SHP77 treated with DMSO at 0.1 percent for 48 hours (cell line): ENCODE data around the gene C9orf43.
"Not testable (repeated sequence)": the region's sequence is repeated elsewhere in the genome, so short reads cannot be mapped to it uniquely, and the experiment has no call there.

Experiments
- DNase-seq: peaks from one replicate; lab custom pipeline; 2025; lab: John Stamatoyannopoulos, UW

Gene C9orf43

GRCh38 chr9:113410207-113410864 is at the start of gene C9orf43, which contains the start of gene POLE3:
C9orf43 (plus strand) TSS chr9:113410747; CDS start chr9:113413494, 2,747 bp downstream.
POLE3 (minus strand) TSS chr9:113410675; CDS start chr9:113410293, 382 bp downstream.
- DNase-seq, result peak; percentile 97

DNA sequence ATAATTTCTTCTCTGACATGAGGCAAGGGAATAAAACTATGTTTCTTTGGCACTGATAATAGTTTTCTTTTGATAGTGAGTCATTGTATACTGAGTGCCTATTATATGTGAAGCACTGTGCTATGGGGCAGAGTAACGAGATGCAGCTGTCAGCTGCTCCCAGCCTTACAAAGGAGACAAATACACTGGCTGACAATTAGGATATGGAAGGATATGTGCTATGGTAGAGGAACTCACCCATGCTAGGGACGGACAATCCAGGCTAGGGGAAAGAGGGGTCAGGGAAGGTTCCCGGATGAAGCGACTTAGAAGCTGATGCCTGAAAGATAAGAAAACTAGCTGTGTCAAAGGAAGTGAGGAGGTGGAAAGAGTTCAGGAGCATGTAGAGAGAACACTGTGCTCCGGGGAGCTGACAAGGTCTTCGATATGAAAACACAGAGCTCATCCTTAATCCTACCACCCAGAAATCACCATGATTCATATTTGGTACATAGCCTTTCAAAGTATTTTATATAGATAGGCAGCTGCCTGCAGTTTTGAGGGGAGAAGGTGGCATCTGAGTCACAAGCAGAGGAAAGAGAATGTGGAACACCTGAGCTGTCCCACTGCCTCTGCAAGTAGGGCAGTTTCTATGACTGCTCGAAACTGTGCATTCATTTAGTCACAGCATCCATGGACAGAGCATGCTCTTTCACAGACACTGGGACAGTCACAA is 49.1 kb upstream of the C9orf43 start:
- peak; percentile 10 for DNase-seq

- DNase-seq, result no peak
Observed at GRCh38 chr9:113363336-113363735, 47.2 kb upstream of the C9orf43 start.

DNA sequence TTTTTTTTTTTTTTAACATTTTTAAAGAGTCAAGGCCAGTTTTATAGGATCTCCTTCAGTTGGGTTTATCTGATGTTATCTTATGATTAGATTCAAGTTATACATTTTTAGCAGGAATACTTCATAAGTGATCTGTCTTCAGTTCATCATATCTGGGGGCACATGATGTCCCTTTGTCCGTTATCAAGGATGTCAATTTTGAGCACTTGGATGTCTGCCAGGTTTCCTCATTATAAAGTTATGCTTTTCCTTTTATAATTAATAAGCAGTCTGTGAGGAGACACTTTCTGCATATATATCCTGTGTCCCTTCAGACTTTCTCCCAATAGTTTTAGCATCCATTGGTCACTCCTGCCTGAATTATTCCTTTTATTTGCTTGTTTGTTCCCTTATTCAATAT is 45.6 kb upstream of the C9orf43 start:
- no peak for DNase-seq

DNA sequence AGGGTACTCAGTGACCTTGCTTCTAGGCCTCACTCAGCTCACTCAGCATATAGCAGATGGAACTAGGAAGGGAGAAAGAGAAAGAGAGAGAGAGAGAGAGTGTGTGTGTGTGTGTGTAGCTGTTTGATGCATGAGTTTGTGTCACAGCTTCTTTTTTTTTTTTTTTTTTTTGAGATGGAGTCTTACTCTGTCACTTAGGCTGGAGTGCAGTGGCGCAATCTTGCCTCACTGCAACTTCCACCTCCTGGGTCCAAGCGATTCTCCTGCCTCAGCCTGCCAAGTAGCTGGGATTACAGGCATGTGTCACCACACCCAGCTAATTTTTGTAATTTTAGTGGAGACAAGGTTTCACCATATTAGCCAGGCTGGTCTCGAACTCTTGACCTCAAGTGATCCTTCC is 44.9 kb upstream of the C9orf43 start:
- DNase-seq, result not testable (repeated sequence)

GRCh38 chr9:113368348-113368981 is 42.1 kb upstream of the C9orf43 start:
- no peak for DNase-seq

GRCh38 chr9:113368982-113369854 is 41.3 kb upstream of the C9orf43 start:
- no peak for DNase-seq

- no peak for DNase-seq
Observed at GRCh38 chr9:113369855-113370140, 40.7 kb upstream of the C9orf43 start.

DNA sequence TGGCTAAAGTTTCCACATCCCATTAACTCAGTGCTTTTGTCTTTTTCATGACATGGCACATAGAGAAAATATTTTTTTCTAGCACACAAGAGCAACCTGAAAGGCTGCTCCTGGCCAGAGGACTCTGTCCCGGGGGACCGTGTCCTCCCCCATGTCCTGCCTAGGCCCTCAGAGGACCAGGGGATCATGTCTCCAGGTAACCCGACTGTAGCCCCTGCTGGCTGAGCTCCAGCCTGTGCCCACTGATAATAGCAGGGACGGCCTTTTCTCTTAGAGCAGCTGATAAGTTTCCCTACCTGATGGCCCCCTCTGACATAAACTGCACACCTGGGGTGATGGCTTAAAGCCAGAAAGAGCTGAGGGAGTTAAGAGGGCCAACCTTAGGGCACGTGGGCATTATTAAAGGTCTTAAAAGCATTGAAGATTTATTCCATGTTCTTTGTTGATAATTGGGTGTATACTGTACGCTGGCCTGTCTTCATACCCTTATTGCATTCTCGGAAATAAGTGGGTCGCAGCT is 39.7 kb upstream of the C9orf43 start:
- no peak for DNase-seq

GRCh38 chr9:113372059-113372458 is 38.5 kb upstream of the C9orf43 start:
- no peak for DNase-seq

DNA sequence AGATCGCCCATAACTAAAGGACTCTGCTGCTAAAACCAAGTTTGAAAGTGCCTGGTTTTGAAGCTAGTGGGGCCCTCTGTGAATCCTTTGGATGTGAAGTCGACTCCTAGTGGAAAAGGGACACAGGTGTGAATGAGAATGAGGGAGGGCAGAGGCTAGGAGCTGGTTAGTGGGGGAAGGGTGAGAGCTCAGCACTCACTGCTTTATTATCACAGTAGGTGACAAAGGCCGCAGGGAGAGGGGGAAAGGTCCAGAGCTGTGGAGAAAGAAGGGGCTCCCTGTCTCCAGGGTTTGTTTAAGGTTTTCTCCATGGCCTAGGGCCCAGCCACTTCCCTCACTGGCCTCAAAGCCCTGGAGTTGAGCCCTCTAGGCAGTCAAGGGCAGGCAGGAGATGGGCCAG is 37.3 kb upstream of the C9orf43 start:
- DNase-seq, result no peak

- DNase-seq, result no peak
Observed at GRCh38 chr9:113373676-113374392, 36.7 kb upstream of the C9orf43 start.

GRCh38 chr9:113375057-113376023 is 35.2 kb upstream of the C9orf43 start:
- DNase-seq, result no peak

DNA sequence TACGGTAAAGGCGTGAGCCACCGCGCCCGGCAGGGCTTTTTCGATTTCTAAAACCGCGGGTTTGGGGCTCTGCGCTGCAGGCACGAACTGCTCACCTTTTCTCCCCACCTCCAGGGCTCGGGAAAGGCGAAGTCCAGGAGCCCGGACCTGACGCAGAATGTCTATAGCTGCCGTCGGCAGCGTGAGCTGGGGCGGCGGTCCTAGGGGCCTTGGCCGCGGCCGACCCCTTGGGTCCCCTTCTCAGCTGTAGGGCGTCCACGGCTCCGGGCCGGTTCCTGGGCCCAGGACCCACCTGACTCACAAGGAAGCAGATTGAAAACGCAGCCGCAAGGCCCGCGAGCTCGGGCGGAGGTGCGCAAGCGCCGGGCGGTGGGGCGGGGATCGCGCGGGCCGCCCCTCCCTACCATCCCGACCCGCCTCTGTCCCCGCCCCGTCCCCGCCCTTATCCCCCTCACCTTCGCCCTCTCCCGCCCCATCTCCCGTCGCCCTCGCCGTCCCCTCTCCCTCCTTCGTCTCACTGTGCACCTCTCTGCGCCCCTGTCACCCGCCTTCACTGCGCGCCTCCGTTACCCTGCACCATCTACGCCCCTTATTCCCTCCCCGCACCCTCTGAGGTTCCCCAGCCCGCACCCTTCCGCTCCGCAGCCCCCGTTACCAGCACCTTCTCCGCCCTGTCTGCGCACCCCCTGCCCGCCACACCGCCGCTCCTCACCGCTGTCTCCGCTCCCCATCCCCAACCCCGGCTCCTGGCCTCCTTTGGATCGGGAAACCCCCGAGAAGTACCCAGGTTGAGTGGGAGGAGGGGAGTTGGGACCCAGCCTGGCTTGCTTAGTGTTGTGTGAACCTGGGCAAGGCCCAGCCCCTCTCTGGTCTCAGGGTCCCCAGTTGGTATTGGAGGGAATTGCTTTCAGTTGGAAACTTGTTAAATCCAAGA is 33.6 kb upstream of the C9orf43 start, which contains the start of gene HDHD3:
HDHD3 (minus strand) TSS at position 353 of the 934 bp plus-strand sequence. CDS start 2,632 bp downstream, outside the sequence.
- peak; percentile 37 for DNase-seq

DNA sequence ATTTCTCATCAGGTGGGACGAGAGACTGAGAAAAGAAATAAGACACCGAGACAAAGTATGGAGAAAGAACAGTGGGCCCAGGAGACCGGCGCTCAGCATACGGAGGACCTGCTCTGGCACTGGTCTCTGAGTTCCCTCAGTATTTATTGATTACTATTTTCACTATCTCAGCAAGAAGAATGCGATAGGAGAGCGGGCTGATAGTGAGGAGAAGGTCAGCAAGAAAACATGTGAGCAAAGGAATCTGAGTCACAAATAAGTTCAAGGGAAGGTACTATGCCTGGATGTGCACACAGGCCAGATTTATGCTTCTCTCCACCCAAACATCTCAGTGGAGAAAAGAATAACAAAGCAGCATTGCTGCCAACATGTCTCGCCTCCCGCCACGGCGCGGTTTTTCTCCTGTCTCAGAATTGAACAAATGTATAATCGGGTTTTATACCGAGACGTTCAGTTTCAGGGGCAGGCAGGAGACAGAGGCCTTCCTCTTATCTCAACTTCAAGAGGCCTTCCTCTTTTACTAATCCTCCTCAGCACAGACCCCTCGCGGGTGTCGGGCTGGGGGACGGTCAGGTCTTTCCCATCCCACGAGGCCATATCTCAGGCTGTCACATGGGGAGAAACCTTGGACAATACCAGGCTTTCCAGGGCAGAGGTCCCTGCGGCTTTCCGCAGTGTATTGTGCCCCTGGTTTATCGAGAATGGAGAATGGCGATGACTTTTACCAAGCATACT is 31.3 kb upstream of the C9orf43 start:
- DNase-seq, result not testable (repeated sequence)

DNA sequence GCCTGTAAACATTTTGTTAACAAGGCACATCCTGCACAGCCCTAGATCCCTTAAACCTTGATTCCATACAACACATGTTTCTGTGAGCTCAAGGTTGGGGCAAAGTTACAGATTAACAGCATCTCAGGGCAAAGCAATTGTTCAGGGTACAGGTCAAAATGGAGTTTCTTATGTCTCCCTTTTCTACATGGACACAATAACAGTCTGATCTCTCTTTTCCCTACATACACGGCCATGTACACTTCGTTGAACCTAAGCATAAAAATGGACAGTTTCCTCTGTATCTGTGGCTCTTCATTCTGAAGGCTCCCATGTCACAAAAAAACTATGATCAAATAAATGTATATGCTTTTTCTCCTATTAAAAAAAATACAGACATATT is 30.7 kb upstream of the C9orf43 start:
- not testable (repeated sequence) for DNase-seq

- DNase-seq, result no peak
Observed at GRCh38 chr9:113380869-113381378, 29.6 kb upstream of the C9orf43 start.

- DNase-seq, result not testable (repeated sequence)
Observed at GRCh38 chr9:113381441-113381840, 29.1 kb upstream of the C9orf43 start.
